Measurements from ENCODE around the gene ATP5MK. TPM values are rescaled to one million over a fixed set of nuclear protein-coding genes. Genes with fewer than 3 reads are reported as not detected.

The ATP5MK gene
- total RNA-seq, 1 experiment from 2014 or later = 694 TPM

- in situ Hi-C loops (cut with HindIII; ENCODE audit: low pct_unique_long_range_greater_than_20kb, low sequenced_read_pairs) = no loop called here
- BruUV-seq (replicated peaks) = no TSS peak
- H3K4me1 ChIP-seq (ENCODE audit: control insufficient read depth, insufficient read depth, low read length) = peaks cover 4% of the 10 kb centered on the region; the same call in 1 of the 2 replicates
- POLR2A ChIA-PET = no interaction called here
- peak within 1 kb of the TSS; percentile 66 to 80 for H3K4me3 ChIP-seq (ENCODE audit: low read depth in 2 of 2, low read length in 2 of 2)
- H3K27ac ChIP-seq (ENCODE audit: low read length) = peak within 1 kb of the TSS; percentile 82
- H3K9me3 ChIP-seq (ENCODE audit: control insufficient read depth, insufficient read depth, low read depth, low read length) = no peaks in the 10 kb centered on the region
- intact Hi-C loops (cut with micrococcal nuclease; ENCODE audit: unreplicated experiment) = no loop called here
- no peaks in the 10 kb centered on the region for H3K27me3 ChIP-seq (ENCODE audit: control insufficient read depth, insufficient read depth, low read length)
- peaks cover 25% of the 10 kb centered on the region for H3K36me3 ChIP-seq (ENCODE audit: control insufficient read depth, insufficient read depth, low read length)
- DNase-seq (ENCODE audit: low read depth, low spot score) (no peak), ATAC-seq (peak; percentile 97)
- CTCF ChIA-PET = no interaction called here
- peak; percentile 69; the same call in 1 of the 2 replicates for TF ChIP-seq POLR2AphosphoS5 (IDR thresholded peaks at IDR 0.05; ENCODE audit: low read depth, low read length)
- TF ChIP-seq CTCF (IDR thresholded peaks at IDR 0.05) = no peak
These were observed 45.6 kb downstream of the ATP5MK start, which contains the start of gene PCGF6 for GRCh38 chr10:103350517-103351260. Gene PCGF6, minus strand, starts transcription at chr10:103351140. Its CDS starts 74 bp downstream, at chr10:103351066.

GRCh38 chr10:103350175-103350516 lies 46.1 kb downstream of the ATP5MK start:
- DNase-seq (ENCODE audit: low read depth, low spot score) (no peak), ATAC-seq (peak; percentile 4; the same call in 1 of the 2 replicates)
- Histone ChIP-seq H3K9me3 (ENCODE audit: control insufficient read depth, insufficient read depth, low read depth, low read length) (no peaks in the 10 kb centered on the region), H3K4me1 (ENCODE audit: control insufficient read depth, insufficient read depth, low read length) (peaks cover 4% of the 10 kb centered on the region; the same call in 1 of the 2 replicates), H3K36me3 (ENCODE audit: control insufficient read depth, insufficient read depth, low read length) (peaks cover 25% of the 10 kb centered on the region), H3K4me3 (ENCODE audit: low read depth in 2 of 2, low read length in 2 of 2) (peak overlapping the region; percentile 66 to 80), H3K27ac (ENCODE audit: low read length) (peak overlapping the region; percentile 82), H3K27me3 (ENCODE audit: control insufficient read depth, insufficient read depth, low read length) (no peaks in the 10 kb centered on the region)
- ChIA-PET CTCF (no interaction called here), POLR2A (interaction anchor here (0.7 kb wide), 3 partner anchors 16 to 197 kb away, joined by 3 to 7 read pairs (median 6); partner anchors contain the start of genes ATP5MK and PDCD11)
- intact Hi-C loops (cut with micrococcal nuclease; ENCODE audit: unreplicated experiment) = no loop called here
- TF ChIP-seq CTCF (IDR thresholded peaks at IDR 0.05) (no peak), REST (IDR thresholded peaks at IDR 0.05; ENCODE audit: insufficient read depth in 1 of 2, low read depth in 2 of 2, low read length in 1 of 2) (no peak), POLR2AphosphoS5 (IDR thresholded peaks at IDR 0.05; ENCODE audit: low read depth, low read length) (no peak), SIN3A (IDR thresholded peaks at IDR 0.05; ENCODE audit: borderline replicate concordance, insufficient read depth, low read depth, low read length) (no peak), TCF7L2 (IDR thresholded peaks at IDR 0.05; ENCODE audit: low read depth, low read length) (no peak)
- in situ Hi-C loops (cut with HindIII; ENCODE audit: low pct_unique_long_range_greater_than_20kb, low sequenced_read_pairs) = no loop called here
- BruUV-seq (replicated peaks) = no TSS peak

Small RNA genes lying within 50 kb of the gene (microRNA-seq; reads per million reads assigned to microRNA genes)
- gene MIR1307 (ENCODE audit: unreplicated experiment) = 7,171 reads per million, percentile 94 among the genes with 10 or more reads in this experiment

Other genes with a start within 250 kb of the ATP5MK start
- gene NT5C2, start 203.2 kb downstream of the ATP5MK start, total RNA-seq (2021; ENCODE audit: unreplicated experiment) = 150 TPM
- gene RPEL1, start 150.6 kb downstream of the ATP5MK start, total RNA-seq (2021; ENCODE audit: unreplicated experiment) = 0.10 TPM
- gene INA, start 119.3 kb downstream of the ATP5MK start, total RNA-seq (2021; ENCODE audit: unreplicated experiment) = 0.08 TPM
- gene PCGF6, start 45.3 kb downstream of the ATP5MK start, total RNA-seq (2021; ENCODE audit: unreplicated experiment) = 18.0 TPM
- gene TAF5, start 28.5 kb downstream of the ATP5MK start, total RNA-seq (2021; ENCODE audit: unreplicated experiment) = 6.0 TPM
- gene PDCD11, start 151 bp upstream of the ATP5MK start, total RNA-seq (2021; ENCODE audit: unreplicated experiment) = 92.8 TPM
- 5.9 TPM for gene CALHM2, start 55.9 kb upstream of the ATP5MK start, total RNA-seq (2021; ENCODE audit: unreplicated experiment)
- not detected for gene CALHM1, start 62.4 kb upstream of the ATP5MK start, total RNA-seq (2021; ENCODE audit: unreplicated experiment)
- not detected for gene CALHM3, start 82.8 kb upstream of the ATP5MK start, total RNA-seq (2021; ENCODE audit: unreplicated experiment)
- 0.10 TPM for gene NEURL1, start 97.2 kb upstream of the ATP5MK start, total RNA-seq (2021; ENCODE audit: unreplicated experiment)

All from Panc1 (cell line).